ENCODE results near the gene AP1G2. TPM values are rescaled to one million over a fixed set of nuclear protein-coding genes. Genes with fewer than 3 reads are reported as not detected.

AP1G2 gene
- total and polyA plus RNA-seq, 2 of the 13 experiments (the other 11 are each of a cell fraction or from before 2014, with no cell fraction given), result 96.9 to 611 TPM

DNA sequence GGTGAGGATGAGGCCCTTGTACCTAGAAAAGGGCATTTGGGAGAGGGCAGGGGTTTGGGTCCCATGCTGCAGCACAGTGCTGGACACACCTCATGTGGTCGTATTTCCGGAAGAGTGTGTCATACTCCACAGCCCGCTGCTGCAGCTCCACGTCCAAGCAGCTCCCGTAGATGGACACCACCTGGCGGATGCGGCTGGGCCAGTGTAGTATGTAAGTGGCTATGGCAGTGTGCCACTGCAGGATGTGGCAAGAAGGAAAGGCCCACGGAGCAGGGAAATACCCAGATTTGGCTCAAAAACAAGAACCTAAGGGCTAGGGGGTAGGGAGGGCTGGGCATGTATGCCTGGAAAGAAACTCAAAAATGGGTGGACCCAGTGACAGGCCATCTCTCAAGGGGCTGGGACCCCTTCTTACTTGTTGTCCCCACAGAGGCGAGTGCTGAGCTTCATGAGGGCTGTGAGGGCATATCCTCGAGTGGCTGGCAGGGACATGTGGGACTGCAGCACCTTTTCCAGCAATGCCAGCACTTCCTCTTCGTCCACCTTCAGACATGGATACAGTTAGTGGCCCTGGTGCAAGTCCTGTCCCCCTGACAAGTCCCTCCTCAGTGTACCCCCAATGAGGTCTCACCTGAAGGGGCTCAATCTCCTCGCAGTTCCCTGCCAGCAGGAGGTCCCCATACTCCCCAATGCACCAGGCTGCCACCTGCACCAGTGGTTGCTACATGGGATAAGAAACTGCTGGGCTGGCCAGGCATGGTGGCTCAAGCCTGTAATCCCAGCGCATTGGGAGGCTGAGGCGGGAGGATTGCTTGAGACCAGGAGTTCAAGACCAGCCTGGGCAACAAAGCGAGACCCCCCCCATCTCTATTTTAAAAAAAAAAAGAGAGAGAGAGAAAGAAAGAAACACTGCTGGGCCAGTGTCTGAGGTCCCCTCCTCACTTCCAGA, 5.4 kb downstream of the AP1G2 start (continued):
- no peak for TF ChIP-seq ZSCAN31 (CRISPR knock-in tag; IDR thresholded peaks at IDR 0.05; ENCODE audit: low read depth)
- TF ChIP-seq XBP1 (CRISPR knock-in tag; IDR thresholded peaks at IDR 0.05), result 0 out of 2 replicates have a peak, but pooled peaks have one; percentile 26
- TF ChIP-seq ZNF224 (CRISPR knock-in tag; IDR thresholded peaks at IDR 0.05), result no peak
- 0 out of 2 replicates have a peak, but pooled peaks have one; percentile 56 for TF ChIP-seq ZNF839 (CRISPR knock-in tag; IDR thresholded peaks at IDR 0.05; ENCODE audit: borderline replicate concordance)
- no peak for TF ChIP-seq ZNF510 (CRISPR knock-in tag; IDR thresholded peaks at IDR 0.05; ENCODE audit: low read depth)
- TF ChIP-seq, protein P1, sequence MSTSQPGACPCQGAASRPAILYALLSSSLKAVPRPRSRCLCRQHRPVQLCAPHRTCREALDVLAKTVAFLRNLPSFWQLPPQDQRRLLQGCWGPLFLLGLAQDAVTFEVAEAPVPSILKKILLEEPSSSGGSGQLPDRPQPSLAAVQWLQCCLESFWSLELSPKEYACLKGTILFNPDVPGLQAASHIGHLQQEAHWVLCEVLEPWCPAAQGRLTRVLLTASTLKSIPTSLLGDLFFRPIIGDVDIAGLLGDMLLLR (CRISPR knock-in tag; IDR thresholded peaks at IDR 0.05), result 0 out of 2 replicates have a peak, but pooled peaks have one; percentile 22
- TF ChIP-seq SNRNP70 (IDR thresholded peaks at IDR 0.05; ENCODE audit: low read depth, low read length), result no peak
- TF ChIP-seq ZNF33B (CRISPR knock-in tag; IDR thresholded peaks at IDR 0.05), result no peak
- TF ChIP-seq ATF1 (CRISPR knock-in tag; IDR thresholded peaks at IDR 0.05), result no peak
- TF ChIP-seq ZNF567 (CRISPR knock-in tag; IDR thresholded peaks at IDR 0.05; ENCODE audit: borderline replicate concordance), result peak; percentile 74
- TF ChIP-seq ZNF546 (CRISPR knock-in tag; conservative IDR thresholded peaks at IDR 0.05), result no peak
- TF ChIP-seq SKI (IDR thresholded peaks at IDR 0.05; ENCODE audit: partially characterized antibody), result no peak
- TF ChIP-seq, protein P2, sequence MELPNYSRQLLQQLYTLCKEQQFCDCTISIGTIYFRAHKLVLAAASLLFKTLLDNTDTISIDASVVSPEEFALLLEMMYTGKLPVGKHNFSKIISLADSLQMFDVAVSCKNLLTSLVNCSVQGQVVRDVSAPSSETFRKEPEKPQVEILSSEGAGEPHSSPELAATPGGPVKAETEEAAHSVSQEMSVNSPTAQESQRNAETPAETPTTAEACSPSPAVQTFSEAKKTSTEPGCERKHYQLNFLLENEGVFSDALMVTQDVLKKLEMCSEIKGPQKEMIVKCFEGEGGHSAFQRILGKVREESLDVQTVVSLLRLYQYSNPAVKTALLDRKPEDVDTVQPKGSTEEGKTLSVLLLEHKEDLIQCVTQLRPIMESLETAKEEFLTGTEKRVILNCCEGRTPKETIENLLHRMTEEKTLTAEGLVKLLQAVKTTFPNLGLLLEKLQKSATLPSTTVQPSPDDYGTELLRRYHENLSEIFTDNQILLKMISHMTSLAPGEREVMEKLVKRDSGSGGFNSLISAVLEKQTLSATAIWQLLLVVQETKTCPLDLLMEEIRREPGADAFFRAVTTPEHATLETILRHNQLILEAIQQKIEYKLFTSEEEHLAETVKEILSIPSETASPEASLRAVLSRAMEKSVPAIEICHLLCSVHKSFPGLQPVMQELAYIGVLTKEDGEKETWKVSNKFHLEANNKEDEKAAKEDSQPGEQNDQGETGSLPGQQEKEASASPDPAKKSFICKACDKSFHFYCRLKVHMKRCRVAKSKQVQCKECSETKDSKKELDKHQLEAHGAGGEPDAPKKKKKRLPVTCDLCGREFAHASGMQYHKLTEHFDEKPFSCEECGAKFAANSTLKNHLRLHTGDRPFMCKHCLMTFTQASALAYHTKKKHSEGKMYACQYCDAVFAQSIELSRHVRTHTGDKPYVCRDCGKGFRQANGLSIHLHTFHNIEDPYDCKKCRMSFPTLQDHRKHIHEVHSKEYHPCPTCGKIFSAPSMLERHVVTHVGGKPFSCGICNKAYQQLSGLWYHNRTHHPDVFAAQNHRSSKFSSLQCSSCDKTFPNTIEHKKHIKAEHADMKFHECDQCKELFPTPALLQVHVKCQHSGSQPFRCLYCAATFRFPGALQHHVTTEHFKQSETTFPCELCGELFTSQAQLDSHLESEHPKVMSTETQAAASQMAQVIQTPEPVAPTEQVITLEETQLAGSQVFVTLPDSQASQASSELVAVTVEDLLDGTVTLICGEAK (IDR thresholded peaks at IDR 0.05), result no peak
- TF ChIP-seq, protein P2 (CRISPR knock-in tag; IDR thresholded peaks at IDR 0.05), result no peak
- TF ChIP-seq ZNF790 (CRISPR knock-in tag; IDR thresholded peaks at IDR 0.05; ENCODE audit: borderline replicate concordance), result no peak
- no peak for TF ChIP-seq ZNF441 (CRISPR knock-in tag; IDR thresholded peaks at IDR 0.05; ENCODE audit: borderline replicate concordance)
- TF ChIP-seq MYC (CRISPR knock-in tag; IDR thresholded peaks at IDR 0.05; ENCODE audit: borderline replicate concordance), result peak; percentile 39; the same call in 1 of the 2 replicates
- TF ChIP-seq GZF1 (CRISPR knock-in tag; IDR thresholded peaks at IDR 0.05), result no peak
- TF ChIP-seq NFE2L2 (IDR thresholded peaks at IDR 0.05; ENCODE audit: low read length), result no peak
- no peak for TF ChIP-seq FOXA3 (CRISPR knock-in tag; IDR thresholded peaks at IDR 0.05)
